ENCODE data around the gene KLHL25.

KLHL25 gene

GRCh38 chr15:85788771-85789495 lies 5.8 kb downstream of the KLHL25 start:
- peak; percentile 5 for DNase-seq (ENCODE audit: low spot score)
- in situ Hi-C loops (cut with MboI; ENCODE audit: low pct_unique_long_range_greater_than_20kb, low sequenced_read_pairs, unreplicated experiment): no loop called here
- no peak for TF ChIP-seq CTCF (IDR thresholded peaks at IDR 0.05; ENCODE audit: extremely low read depth, insufficient read depth, missing control alignments)

GRCh38 chr15:85786781-85787114 lies 8.0 kb downstream of the KLHL25 start:
- DNase-seq (ENCODE audit: low spot score): no peak
- TF ChIP-seq CTCF (IDR thresholded peaks at IDR 0.05; ENCODE audit: extremely low read depth, insufficient read depth, missing control alignments): no peak
- in situ Hi-C loops (cut with MboI; ENCODE audit: low pct_unique_long_range_greater_than_20kb, low sequenced_read_pairs, unreplicated experiment): no loop called here

- DNase-seq (ENCODE audit: low spot score): peak; percentile 19
- in situ Hi-C loops (cut with MboI; ENCODE audit: low pct_unique_long_range_greater_than_20kb, low sequenced_read_pairs, unreplicated experiment): no loop called here
- TF ChIP-seq CTCF (IDR thresholded peaks at IDR 0.05; ENCODE audit: extremely low read depth, insufficient read depth, missing control alignments): no peak
Observed at GRCh38 chr15:85785887-85786780, 8.6 kb downstream of the KLHL25 start.

GRCh38 chr15:85782064-85782463 lies 12.7 kb downstream of the KLHL25 start:
- DNase-seq (ENCODE audit: low spot score): peak; percentile 19
- TF ChIP-seq CTCF (IDR thresholded peaks at IDR 0.05; ENCODE audit: extremely low read depth, insufficient read depth, missing control alignments): no peak
- in situ Hi-C loops (cut with MboI; ENCODE audit: low pct_unique_long_range_greater_than_20kb, low sequenced_read_pairs, unreplicated experiment): no loop called here

- TF ChIP-seq CTCF (IDR thresholded peaks at IDR 0.05; ENCODE audit: extremely low read depth, insufficient read depth, missing control alignments): no peak
- in situ Hi-C loops (cut with MboI; ENCODE audit: low pct_unique_long_range_greater_than_20kb, low sequenced_read_pairs, unreplicated experiment): no loop called here
- no peak for DNase-seq (ENCODE audit: low spot score)
Observed at GRCh38 chr15:85781099-85781498, 13.6 kb downstream of the KLHL25 start.

GRCh38 chr15:85780225-85780985 lies 14.3 kb downstream of the KLHL25 start:
- no peak for DNase-seq (ENCODE audit: low spot score)
- no peak for TF ChIP-seq CTCF (IDR thresholded peaks at IDR 0.05; ENCODE audit: extremely low read depth, insufficient read depth, missing control alignments)
- in situ Hi-C loops (cut with MboI; ENCODE audit: low pct_unique_long_range_greater_than_20kb, low sequenced_read_pairs, unreplicated experiment): no loop called here

All from GM13977 (cell line).